Skeletal muscle cell (primary cell): Measurements from ENCODE around the gene ZNF385A.
A peak's percentile ranks its signal among the peaks of the same experiment; 100 is the strongest.

ENCODE experiments used
- DNase-seq: peaks from one replicate; pipeline ENCODE4 v3.0.0-alpha.2; 2010; ENCODE audit warnings: low read depth
- H3K4me3 ChIP-seq: 2 replicates; pipeline ENCODE4 v1.5.1; 2011; ENCODE audit warnings: low read depth, mild to moderate bottlenecking, control low read depth, low read length, moderate library complexity

Gene ZNF385A

DNA sequence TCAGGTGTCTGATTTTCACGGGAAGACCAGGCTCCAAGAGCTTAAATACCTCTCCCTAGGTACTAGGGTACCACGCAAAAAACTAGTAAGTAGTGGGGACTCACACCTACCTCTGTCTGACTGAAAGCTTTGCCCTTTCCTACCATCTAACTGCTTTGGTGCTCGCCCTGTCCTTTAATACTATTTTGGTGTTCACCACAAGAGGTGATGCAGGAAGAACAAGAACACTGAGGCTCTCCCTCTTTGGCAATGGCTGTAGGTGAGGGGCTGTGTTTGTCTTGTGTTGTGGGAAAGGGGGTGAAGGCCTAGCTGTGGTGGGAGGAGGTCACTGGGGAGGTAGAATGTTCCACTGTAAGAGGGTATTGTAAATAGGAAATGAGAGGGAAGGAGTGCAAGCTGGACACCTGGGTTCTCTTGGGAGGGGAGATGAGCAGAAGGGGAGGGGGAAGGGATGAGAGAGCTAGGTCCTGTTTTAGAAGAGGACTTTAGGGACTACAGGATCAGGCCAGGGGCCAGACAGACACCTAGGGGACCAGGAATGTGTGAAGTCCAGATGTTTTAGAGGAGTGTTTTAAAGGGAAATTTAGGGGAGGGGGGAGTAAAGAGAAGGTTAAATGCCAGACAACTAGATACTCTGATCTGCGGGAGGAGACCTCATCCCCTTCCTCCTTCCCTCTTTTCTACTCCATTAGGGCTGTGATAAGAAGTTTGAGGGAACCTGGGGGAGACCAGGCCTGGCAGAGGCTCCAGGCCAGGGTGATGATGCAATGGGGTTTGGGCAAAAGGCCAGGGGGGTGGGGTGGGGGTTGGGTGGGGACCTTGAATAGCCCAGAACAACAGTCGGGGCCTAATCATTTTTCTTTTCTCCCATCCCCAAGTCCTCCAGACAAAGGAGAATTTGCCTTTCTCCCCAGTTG lies 32.4 kb upstream of the ZNF385A start:
- peak overlapping the region; percentile 95 for H3K4me3 ChIP-seq
- DNase-seq = no peak

DNA sequence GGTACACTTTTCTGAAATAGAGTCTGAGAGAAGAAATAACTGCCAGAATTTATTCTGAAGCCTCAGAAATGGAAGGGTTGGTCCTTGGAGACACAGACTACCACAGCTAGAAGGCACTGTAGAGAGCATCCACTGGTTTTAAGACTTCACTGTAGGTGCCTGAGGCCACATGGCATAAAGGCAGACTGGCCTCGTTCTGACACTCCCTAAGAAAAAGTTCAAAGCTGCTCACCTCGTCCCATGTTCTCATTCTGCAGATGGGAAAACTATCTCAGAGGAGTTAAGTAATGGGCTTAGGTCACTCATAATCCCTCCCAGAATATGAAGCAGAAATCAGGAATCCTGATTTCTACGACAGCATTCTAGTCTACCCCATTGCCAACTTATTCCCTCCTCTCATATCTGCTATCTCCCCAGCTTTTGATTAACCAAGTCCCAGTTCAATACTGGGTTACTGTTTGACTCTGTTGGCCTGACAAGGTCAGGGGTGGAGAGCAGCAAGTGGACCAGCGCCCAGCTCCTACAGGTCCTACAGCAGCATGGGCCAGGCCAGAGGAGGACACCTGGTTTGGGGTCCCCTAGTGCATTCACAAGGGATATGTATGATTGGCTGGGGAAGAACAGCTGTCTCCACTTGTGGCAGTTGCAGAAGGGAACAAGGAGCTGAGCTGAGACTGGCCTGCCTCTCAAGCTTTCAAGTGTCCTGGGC lies 30.8 kb upstream of the ZNF385A start:
- H3K4me3 ChIP-seq = peak overlapping the region; percentile 95
- no peak for DNase-seq

DNA sequence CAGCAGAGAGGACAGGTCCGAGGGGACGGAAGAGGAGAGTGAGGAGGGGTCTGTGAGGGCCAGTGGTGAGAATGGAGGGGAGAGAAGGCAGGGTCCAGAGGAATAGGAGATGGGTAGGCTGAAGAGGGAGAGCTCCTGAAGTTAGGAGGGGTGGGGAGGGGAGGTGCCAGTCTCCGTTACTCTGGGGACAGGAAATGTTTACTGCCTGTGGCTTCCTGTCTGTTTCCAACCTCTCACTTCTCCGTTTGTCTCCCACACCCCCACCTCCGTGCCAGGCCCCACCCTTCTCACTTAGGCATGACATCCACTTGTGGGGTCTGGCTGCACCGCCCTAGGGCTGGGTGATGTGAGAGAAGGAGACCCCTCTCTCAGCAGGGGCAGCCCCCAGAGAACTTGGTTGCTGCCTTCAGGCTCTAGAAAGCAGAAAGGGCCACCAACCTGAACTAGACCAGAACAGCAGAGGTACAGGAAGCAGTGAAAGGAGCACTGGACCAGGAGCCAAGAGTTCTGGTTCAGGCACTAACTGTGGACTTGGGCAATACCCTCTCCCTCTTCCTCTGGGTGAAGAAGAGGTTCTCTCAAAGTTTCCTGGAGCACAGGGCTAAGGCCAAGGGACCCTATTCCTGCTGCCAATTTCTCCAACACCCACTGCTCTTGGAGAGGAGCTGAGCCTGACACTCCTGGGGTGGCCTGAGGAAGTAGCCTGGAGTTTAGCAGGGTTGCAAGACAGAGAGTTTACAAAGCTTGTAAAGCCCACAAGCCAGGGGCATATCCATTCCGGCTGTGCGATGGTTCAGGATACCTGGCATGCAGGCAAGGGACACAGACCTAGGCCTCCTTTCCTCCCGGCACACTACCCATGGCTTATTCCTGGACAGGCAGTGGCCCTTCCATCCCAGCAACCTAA lies 29.0 kb upstream of the ZNF385A start:
- no peak for DNase-seq

DNA sequence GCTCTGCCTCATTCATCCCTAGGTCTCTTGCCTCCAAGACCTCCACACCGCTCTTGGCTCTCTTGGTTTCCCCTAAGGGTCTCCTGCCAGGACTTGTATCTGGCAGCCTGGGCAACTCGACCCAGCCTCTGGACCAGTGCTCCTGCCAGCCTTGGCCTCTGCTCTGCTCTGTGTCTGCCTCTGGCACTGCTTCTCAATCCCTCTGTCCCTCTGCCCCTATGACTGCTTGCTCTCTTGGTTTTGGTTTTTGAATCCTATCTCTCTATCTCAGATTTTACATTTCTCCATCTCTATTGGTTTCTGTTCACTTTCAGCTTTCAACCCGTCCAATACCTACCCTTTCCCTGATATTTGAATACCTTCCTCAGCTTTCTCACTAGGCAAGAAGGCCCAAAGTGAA lies 28.3 kb upstream of the ZNF385A start:
- peak overlapping the region; percentile 3 for H3K4me3 ChIP-seq
- no peak for DNase-seq

More for the DNA sequence above, 29.0 kb upstream of the ZNF385A start:
- H3K4me3 ChIP-seq = peak overlapping the region; percentile 20

DNA sequence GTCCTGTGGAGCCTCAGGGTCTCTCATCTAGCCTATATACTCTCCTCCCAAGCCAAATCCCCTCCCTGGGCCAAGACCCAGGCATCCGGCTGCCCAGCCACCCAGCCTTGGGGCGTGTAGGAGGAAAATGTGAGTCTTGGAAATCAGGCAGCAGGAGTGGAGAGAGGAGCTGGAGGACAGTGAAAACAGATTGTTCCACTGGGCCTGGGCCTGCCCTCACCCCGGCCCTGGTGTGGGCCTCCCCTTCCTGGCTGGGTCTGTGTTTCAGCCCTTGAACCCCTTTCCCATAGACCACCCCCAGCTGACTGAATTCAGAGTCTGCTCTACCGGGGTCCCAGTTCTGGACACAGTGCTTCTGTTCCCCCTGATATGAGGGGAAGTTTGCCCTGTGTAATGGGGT lies 27.8 kb upstream of the ZNF385A start:
- H3K4me3 ChIP-seq = no peak overlapping the region
- DNase-seq = no peak

DNA sequence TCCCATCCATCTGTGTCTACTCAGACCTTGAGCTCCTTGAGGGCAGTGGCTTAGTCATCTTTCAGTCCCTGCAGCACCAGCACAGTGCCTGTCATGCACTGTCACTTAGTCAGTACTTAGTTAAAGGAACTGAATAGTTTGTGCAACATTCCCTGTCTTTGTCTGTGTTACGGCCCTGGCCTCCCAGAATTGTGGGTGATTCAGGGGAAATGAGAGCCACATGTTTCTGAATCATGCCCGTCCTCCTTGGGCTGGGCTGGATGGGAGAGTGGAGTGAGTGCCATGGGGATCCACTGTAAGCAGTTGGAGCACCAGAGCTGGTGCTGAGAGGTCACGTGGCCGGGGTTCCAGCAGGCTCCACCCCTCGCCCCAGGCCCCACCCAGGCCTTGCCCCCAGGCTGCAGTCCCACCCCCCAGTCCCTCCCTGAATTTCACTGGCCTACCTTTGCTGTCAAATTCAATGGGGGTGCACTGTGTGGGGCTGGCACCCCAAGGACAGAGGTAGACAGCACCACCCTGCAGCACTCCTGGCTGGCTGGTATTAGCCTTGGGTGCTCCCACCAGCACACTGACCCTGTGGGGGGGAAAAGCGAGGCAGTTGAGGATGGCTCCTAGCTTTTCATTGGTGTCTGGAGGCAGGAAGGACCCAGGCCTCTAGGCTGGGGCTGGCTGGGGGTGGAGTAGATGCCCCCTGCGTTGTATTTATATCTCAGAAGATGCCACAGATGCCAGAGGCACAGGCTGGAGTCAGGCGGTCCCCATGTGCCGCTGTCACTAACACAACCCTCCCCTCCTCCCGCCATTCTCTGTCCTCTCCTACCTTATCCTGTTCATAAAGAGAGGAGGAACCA lies 27.1 kb upstream of the ZNF385A start:
- no peak overlapping the region for H3K4me3 ChIP-seq
- peak; percentile 73 for DNase-seq

DNA sequence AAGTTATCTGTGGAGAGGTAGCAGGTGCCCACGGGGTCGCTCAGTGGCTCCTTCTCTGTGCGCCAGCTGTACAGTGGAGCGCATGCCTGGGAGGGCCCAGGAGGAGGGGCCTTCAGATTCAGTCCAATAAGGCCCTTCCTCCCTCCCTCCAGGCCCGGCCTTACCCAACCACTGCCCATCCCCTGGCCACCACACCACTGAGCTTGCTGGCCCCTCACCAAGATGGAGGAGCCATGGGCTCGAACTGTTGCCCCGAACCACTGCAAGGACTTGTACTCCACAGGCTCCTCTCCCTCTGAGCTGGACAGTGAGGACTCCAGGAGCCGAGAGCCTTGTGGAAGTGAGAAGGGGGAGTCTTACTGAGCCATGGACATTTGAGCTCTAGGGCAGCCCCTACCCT lies 24.7 kb upstream of the ZNF385A start:
- DNase-seq = no peak
- no peak overlapping the region for H3K4me3 ChIP-seq

DNA sequence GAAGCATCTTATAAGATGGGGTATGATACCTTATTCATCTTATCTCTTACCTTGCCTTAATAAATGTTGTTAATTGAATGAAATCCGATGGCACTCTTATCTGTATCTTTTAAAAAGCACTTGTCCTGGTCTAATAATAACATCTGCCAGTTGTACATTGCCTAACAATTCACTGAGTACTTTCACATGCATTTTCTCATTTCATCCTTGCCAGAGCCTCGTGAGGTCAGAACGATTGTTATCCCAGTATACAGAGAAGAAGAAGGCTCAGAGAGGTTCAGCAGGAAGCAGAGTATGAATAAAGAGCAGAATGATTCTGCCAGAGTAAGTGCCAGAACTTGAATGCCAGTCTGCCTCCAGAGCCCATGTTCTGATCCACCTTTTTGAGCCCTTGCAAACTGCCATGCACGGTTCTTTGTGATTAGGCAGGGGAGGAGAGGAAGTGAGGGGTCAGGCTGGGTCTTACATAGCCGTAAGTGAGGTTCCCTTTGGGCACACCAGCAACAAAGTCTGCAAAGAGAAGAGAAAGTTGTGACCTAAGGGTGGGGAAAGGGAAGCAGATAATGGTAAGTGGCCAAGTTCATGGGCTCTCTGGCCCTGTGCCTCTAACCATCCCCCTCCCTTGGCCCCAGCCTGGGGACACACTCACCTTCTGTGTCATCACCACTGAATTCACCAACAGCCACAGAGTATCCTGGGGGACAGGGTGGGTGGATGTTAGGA lies 22.8 kb upstream of the ZNF385A start:
- no peak for DNase-seq

DNA sequence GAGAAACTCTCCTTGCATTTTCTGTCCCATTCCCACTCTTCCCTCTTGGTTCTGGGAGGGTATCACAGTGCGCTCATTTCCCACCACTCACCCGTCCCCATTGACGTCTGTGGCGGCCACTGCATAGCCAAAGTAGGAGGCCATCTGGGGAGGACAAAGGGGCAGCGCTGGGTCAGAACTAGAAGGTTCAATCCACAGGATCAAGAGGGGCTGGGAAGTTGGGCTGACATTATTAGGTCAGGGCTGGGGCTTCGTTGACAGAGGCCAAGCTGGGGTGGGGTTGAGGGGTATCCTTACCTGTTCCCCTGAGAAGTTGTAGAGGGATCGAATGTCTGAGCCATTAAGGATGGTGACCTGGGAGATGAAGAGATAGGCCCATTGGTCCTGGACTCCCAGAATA lies 21.0 kb upstream of the ZNF385A start:
- no peak for DNase-seq

More for the DNA sequence above, 22.8 kb upstream of the ZNF385A start:
- no peak overlapping the region for H3K4me3 ChIP-seq

DNA sequence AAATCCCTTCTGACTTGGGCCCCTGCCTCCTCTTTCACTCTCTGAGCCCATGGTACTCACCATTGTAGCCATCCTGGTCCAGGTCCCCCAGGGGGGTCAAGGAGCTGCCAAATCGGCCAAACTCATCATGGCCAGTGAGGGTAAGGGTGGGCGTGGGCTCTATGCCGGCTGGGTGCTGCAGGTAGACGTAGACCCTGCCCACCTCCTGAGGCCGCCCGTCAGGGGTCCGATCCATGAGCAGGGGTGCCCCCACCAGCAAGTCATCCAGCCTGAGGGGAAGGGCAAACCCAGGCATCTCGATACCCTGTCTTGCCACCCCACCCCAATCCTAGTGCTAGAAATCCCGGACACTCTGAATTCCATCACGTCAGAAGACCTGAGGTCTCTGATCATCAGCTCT lies 20.6 kb upstream of the ZNF385A start:
- no peak overlapping the region for H3K4me3 ChIP-seq
- DNase-seq = no peak

More for the DNA sequence above, 21.0 kb upstream of the ZNF385A start:
- H3K4me3 ChIP-seq = no peak overlapping the region

DNA sequence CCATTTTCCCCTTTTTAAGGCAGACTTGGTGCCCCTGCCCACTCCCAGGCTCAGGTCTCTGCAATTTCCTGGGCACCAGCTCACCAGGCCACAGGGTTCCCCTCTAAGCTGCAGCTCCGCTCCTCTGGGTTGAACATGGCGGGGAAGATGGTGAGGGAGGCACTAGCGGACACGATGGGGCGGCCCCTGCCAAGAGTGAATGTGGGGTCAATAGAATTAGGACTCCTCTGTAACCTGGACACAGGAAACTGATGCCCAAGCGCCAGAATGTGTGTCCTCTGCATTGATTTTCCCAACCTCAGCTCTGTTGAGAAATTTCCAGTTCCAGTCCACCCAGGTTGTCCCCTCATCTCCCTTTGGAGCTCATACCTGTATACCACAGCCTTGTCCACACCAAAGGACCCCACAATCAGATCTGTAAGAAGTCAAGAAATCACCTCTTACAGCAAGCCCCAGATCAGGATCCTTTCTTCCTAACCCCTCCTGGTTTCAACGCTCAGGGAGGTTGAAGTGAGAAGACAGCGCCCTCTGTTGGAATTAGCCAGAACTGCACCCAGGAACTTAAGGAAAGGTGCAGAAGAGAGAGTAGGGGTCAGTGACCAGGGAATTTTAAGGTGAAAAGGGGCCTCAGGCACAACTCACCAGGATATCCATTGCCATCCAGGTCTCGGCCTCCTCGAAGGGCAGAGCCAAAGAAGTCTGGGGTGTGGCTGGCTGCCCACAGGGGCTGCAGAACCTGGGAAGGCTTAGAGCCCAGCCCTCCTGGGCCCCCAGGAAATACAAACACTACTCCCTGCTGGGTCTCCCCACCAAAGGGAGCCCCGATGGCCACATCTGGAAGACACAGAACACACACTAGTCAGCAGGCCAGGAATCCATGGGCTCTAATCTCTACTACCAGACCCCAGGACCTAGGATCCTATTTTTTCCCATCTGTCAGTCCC lies 19.8 kb upstream of the ZNF385A start:
- DNase-seq = no peak
- no peak overlapping the region for H3K4me3 ChIP-seq

DNA sequence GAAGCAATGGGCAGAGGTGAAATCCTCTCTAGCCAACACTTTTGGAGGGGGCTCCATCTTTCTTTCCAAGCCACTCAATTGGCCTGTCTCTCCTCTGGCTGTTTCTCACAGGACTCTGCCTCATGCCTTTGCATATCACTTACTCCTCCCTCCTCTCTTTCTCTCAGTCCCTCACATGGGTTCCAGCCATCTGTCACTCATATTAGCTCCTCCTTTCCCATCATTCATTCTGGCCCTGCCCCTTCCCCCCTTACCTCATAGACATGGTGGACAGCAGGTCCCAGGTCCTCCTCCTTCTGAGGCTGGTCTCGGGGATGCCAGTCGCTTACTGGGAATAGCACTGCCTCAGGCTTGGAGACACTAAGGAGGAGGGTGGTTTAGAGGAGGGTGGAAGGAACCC lies 16.6 kb upstream of the ZNF385A start:
- DNase-seq = no peak

DNA sequence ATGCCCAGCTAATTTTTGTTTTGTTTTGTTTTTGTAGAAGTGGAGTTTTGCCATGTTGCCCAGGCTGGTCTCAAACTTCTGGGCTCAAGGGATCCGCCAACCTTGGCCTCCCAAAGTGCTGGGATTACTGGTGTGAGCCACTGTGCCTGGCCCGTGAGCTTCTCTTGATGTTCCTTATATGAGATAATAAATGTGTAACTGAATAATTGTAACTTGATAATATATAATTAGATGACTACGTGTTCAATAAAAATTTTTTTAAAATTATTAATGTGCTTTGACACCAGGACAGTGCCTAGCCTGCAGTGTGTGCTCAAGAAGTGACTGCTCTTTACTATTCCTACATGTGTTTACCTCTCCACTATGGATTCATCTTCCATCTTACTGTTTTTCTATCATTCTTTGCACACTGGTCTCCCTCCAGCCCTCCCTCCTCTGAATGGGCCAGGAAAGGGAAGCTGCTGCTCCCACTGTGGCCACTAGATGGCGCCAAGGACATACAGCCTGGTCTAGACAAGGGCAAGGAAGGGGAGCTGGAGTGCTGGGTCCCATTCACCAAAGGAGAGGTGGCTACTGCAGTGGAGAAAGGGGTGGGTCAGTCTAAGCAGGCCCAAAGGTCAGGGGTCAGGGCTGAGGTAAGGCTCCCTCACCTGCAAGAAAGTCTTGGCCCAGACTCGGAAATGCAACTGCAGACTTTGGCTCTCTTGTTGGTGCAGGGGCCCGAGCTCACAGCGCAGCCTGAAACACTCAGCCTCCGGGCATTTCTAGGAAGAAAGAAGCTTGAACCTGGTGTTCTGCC lies 14.7 kb upstream of the ZNF385A start:
- peak; percentile 36 for DNase-seq
- H3K4me3 ChIP-seq = no peak overlapping the region

More for the DNA sequence above, 16.6 kb upstream of the ZNF385A start:
- no peak overlapping the region for H3K4me3 ChIP-seq

DNA sequence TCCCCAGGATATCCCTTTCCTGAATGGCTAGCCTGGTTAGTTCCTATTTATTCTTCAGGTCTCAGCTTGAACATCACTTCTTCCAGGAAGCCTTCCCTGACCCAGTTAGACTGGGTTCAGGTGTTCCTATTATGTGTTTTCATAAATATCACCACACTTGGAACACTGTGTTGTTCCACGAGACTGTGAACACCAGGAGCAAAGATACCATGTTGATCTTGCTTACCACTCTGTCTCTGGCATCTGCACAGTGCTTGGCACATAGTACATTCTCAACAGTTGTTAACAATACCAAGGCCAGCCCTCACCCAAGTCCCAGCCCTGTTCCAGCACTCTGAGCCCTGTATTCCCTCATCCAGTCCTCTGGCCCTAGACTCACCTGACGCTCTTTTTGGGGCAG lies 13.7 kb upstream of the ZNF385A start:
- no peak for DNase-seq
- no peak overlapping the region for H3K4me3 ChIP-seq

DNA sequence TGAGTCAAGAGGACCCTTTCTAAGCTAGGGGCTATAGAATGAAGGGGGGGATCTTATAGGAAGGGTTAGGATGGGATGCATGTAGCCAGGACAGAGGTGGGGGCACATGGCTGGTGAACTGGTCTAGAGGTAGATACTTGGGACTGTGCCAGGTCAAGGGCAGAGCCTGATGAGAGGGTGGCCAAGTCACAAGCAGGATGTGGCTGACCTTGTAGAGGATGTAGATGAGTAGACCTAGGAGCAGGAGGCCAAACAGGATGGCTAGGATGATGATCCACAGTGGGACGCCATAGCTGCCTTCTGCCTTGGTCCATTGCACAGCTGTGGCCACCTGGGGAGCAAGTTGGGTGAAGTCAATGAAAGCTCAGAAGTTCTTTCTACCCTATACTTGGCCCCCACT lies 12.6 kb upstream of the ZNF385A start:
- H3K4me3 ChIP-seq = no peak overlapping the region
- DNase-seq = no peak

DNA sequence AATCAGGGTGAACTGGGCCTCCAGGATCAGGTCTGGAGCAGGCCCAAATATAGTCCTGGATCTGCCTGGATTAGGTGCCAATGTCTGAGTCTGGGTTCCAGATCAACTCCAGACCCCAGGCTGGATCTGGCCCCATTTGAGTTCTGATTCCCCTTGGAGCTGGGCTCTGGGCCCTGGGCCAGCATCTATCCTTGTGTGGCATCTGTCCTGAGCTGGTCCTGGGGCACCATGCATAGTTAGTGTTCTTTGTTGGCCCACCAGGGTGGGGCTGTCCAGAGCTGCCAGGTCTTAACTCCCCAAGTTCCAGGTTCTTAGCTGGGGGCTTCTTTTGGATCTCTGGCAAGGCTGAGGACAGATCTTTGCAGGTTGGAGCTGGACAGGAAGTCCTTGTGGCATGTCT lies 11.0 kb upstream of the ZNF385A start:
- DNase-seq = no peak

More for the DNA sequence above, 11.0 kb upstream of the ZNF385A start:
- no peak overlapping the region for H3K4me3 ChIP-seq
